SK-N-SH treated with all-trans-retinoic acid at 6 μM for 48 hours (cell line): Measurements from ENCODE around the gene CFAP45.

Source experiments
- ATAC-seq: fragments of 200-7000 bp; cut with Tn5 transposase; 3 replicates; pipeline ENCODE4 v1.9.1; 2020; ENCODE audit warnings: mild to moderate bottlenecking, moderate library complexity
- ARNTL ChIP-seq: fragments of 450-650 bp; formaldehyde crosslinking; IDR thresholded peaks from 2 replicates; pipeline ENCODE4 v1.5.0; 2020; ENCODE audit warnings: low read depth, mild to moderate bottlenecking, moderate library complexity, borderline replicate concordance
- BACH2 ChIP-seq: fragments of 250-450 bp; sonication (Bioruptor Pico); IDR thresholded peaks from 2 replicates; pipeline ENCODE4 v1.9.0; 2021; ENCODE audit warnings: mild to moderate bottlenecking, borderline replicate concordance
- CSDC2 ChIP-seq: fragments of 250-450 bp; sonication (Bioruptor Pico); IDR thresholded peaks from 2 replicates; pipeline ENCODE4 v1.5.0; 2020; ENCODE audit warnings: mild to moderate bottlenecking, moderate library complexity
- ESRRG ChIP-seq: fragments of 250-450 bp; sonication (Bioruptor Pico); IDR thresholded peaks from 2 replicates; pipeline ENCODE4 v1.6.1; 2021; ENCODE audit warnings: mild to moderate bottlenecking
- GLIS3 ChIP-seq: fragments of 250-450 bp; sonication (Bioruptor Pico); IDR thresholded peaks from 2 replicates; pipeline ENCODE4 v1.5.0; 2020; ENCODE audit warnings: mild to moderate bottlenecking, moderate library complexity
- ISL1 ChIP-seq: fragments of 250-450 bp; sonication (Bioruptor Pico); IDR thresholded peaks from 2 replicates; pipeline ENCODE4 v2.1.2; 2022; ENCODE audit warnings: mild to moderate bottlenecking, moderate library complexity
- OSR1 ChIP-seq: fragments of 250-450 bp; sonication (Bioruptor Pico); IDR thresholded peaks from 2 replicates; pipeline ENCODE4 v1.8.0; 2022; ENCODE audit warnings: moderate library complexity, mild to moderate bottlenecking, inconsistent platforms
- PPARA ChIP-seq: fragments of 250-450 bp; sonication (Bioruptor Pico); IDR thresholded peaks from 2 replicates; pipeline ENCODE4 v1.5.0; 2020; ENCODE audit warnings: mild to moderate bottlenecking, borderline replicate concordance
- RARB ChIP-seq: fragments of 250-450 bp; sonication (Bioruptor Pico); IDR thresholded peaks from 2 replicates; pipeline ENCODE4 v1.8.0; 2021; ENCODE audit warnings: mild to moderate bottlenecking, moderate library complexity
- SNAI2 ChIP-seq: fragments of 250-450 bp; sonication (Bioruptor Pico); IDR thresholded peaks from 2 replicates; pipeline ENCODE4 v1.5.0; 2020; ENCODE audit warnings: mild to moderate bottlenecking, moderate library complexity
- TCF4 ChIP-seq: fragments of 250-450 bp; sonication (Bioruptor Pico); IDR thresholded peaks from 2 replicates; pipeline ENCODE4 v1.8.0; 2021; ENCODE audit warnings: mild to moderate bottlenecking, moderate library complexity, borderline replicate concordance
- TOX ChIP-seq: fragments of 250-450 bp; sonication (Bioruptor Pico); IDR thresholded peaks from 2 replicates; pipeline ENCODE4 v1.8.0; 2021; ENCODE audit warnings: mild to moderate bottlenecking, moderate library complexity, borderline replicate concordance
- TSHZ2 ChIP-seq: fragments of 250-450 bp; sonication (Bioruptor Pico); IDR thresholded peaks from 2 replicates; pipeline ENCODE4 v1.5.0; 2020; ENCODE audit warnings: mild to moderate bottlenecking, moderate library complexity
- ZFP3 ChIP-seq: fragments of 250-450 bp; sonication (Bioruptor Pico); IDR thresholded peaks from 2 replicates; pipeline ENCODE4 v1.5.0; 2020; ENCODE audit warnings: mild to moderate bottlenecking, moderate library complexity
- ZFP30 ChIP-seq: fragments of 450-650 bp; formaldehyde crosslinking; IDR thresholded peaks from 2 replicates; pipeline ENCODE4 v1.5.0; 2022; ENCODE audit warnings: mild to moderate bottlenecking, moderate library complexity
- ZNF565 ChIP-seq: fragments of 450-650 bp; formaldehyde crosslinking; conservative IDR thresholded peaks from 2 replicates; pipeline ENCODE4 v1.5.0; 2020; ENCODE audit warnings: low read depth, mild to moderate bottlenecking, moderate library complexity
- ZNF70 ChIP-seq: fragments of 450-650 bp; formaldehyde crosslinking; IDR thresholded peaks from 2 replicates; pipeline ENCODE4 v1.5.0; 2020; ENCODE audit warnings: mild to moderate bottlenecking, moderate library complexity
- ZNF8 ChIP-seq: fragments of 450-650 bp; formaldehyde crosslinking; IDR thresholded peaks from 2 replicates; pipeline ENCODE4 v1.5.0; 2020; ENCODE audit warnings: mild to moderate bottlenecking, moderate library complexity
- TF ChIP-seq, protein P1 (sequence below): fragments of 250-450 bp; sonication (Bioruptor Pico); IDR thresholded peaks from 2 replicates; pipeline ENCODE4 v1.8.0; 2021; ENCODE audit warnings: low read depth, mild to moderate bottlenecking, moderate library complexity, borderline replicate concordance
- TF ChIP-seq, protein P2 (sequence below): fragments of 250-450 bp; sonication (Bioruptor Pico); IDR thresholded peaks from 2 replicates; pipeline ENCODE4 v1.5.1; 2021; ENCODE audit warnings: mild to moderate bottlenecking, moderate library complexity
- TF ChIP-seq, protein P3 (sequence below): fragments of 250-450 bp; sonication (Bioruptor Pico); IDR thresholded peaks from 2 replicates; pipeline ENCODE4 v1.8.0; 2020; ENCODE audit warnings: mild to moderate bottlenecking, moderate library complexity, borderline replicate concordance

Gene CFAP45

GRCh38 chr1:159900086-159900680 is at the start of gene CFAP45:
CFAP45 (minus strand) TSS chr1:159900165; CDS start chr1:159900098, 67 bp downstream.
- no peak for ATAC-seq
- no peak for TF ChIP-seq GLIS3 (CRISPR knock-in tag)
- TF ChIP-seq RARB (CRISPR knock-in tag): no peak
- no peak for TF ChIP-seq CSDC2
- no peak for TF ChIP-seq ESRRG (CRISPR knock-in tag)
- no peak for TF ChIP-seq SNAI2
- no peak for TF ChIP-seq ZFP3 (CRISPR knock-in tag)

DNA sequence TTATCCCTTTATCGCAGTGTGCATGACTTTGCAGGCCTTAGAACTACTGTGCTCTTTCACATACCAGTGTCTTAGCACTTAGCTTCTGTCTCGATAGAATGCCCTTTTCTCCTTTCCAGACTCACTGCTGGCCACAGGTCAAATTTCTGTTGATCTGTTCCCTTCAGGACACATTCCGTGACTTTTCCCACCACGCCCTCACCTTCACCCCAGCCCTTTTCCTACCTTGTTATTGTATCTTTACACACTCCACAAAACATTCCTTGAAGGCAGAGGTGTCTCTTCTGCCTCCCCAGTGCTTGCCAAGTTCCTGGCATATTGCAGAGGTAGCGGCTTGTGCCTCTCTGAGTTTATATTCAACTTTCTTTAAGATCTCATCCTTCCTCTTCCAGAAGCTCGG is 49.2 kb upstream of the CFAP45 start:
- ATAC-seq: no peak
- TF ChIP-seq ARNTL (CRISPR knock-in tag): no peak
- no peak for TF ChIP-seq RARB (CRISPR knock-in tag)
- TF ChIP-seq, protein P1, sequence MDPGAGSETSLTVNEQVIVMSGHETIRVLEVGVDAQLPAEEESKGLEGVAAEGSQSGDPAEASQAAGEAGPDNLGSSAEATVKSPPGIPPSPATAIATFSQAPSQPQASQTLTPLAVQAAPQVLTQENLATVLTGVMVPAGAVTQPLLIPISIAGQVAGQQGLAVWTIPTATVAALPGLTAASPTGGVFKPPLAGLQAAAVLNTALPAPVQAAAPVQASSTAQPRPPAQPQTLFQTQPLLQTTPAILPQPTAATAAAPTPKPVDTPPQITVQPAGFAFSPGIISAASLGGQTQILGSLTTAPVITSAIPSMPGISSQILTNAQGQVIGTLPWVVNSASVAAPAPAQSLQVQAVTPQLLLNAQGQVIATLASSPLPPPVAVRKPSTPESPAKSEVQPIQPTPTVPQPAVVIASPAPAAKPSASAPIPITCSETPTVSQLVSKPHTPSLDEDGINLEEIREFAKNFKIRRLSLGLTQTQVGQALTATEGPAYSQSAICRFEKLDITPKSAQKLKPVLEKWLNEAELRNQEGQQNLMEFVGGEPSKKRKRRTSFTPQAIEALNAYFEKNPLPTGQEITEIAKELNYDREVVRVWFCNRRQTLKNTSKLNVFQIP: no peak
- TF ChIP-seq ESRRG (CRISPR knock-in tag): no peak
- TF ChIP-seq ZFP30 (CRISPR knock-in tag): no peak
- TF ChIP-seq ZNF8 (CRISPR knock-in tag): no peak
- TF ChIP-seq SNAI2: no peak
- no peak for TF ChIP-seq ZNF70 (CRISPR knock-in tag)
- no peak for TF ChIP-seq ISL1 (CRISPR knock-in tag)
- TF ChIP-seq, protein P2, sequence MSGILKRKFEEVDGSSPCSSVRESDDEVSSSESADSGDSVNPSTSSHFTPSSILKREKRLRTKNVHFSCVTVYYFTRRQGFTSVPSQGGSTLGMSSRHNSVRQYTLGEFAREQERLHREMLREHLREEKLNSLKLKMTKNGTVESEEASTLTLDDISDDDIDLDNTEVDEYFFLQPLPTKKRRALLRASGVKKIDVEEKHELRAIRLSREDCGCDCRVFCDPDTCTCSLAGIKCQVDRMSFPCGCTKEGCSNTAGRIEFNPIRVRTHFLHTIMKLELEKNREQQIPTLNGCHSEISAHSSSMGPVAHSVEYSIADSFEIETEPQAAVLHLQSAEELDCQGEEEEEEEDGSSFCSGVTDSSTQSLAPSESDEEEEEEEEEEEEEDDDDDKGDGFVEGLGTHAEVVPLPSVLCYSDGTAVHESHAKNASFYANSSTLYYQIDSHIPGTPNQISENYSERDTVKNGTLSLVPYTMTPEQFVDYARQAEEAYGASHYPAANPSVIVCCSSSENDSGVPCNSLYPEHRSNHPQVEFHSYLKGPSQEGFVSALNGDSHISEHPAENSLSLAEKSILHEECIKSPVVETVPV (CRISPR knock-in tag): no peak
- TF ChIP-seq TOX: no peak
- no peak for TF ChIP-seq BACH2 (CRISPR knock-in tag)
- TF ChIP-seq TCF4: no peak
- TF ChIP-seq, protein P3, sequence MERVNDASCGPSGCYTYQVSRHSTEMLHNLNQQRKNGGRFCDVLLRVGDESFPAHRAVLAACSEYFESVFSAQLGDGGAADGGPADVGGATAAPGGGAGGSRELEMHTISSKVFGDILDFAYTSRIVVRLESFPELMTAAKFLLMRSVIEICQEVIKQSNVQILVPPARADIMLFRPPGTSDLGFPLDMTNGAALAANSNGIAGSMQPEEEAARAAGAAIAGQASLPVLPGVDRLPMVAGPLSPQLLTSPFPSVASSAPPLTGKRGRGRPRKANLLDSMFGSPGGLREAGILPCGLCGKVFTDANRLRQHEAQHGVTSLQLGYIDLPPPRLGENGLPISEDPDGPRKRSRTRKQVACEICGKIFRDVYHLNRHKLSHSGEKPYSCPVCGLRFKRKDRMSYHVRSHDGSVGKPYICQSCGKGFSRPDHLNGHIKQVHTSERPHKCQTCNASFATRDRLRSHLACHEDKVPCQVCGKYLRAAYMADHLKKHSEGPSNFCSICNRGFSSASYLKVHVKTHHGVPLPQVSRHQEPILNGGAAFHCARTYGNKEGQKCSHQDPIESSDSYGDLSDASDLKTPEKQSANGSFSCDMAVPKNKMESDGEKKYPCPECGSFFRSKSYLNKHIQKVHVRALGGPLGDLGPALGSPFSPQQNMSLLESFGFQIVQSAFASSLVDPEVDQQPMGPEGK (CRISPR knock-in tag): no peak
- no peak for TF ChIP-seq PPARA (CRISPR knock-in tag)

DNA sequence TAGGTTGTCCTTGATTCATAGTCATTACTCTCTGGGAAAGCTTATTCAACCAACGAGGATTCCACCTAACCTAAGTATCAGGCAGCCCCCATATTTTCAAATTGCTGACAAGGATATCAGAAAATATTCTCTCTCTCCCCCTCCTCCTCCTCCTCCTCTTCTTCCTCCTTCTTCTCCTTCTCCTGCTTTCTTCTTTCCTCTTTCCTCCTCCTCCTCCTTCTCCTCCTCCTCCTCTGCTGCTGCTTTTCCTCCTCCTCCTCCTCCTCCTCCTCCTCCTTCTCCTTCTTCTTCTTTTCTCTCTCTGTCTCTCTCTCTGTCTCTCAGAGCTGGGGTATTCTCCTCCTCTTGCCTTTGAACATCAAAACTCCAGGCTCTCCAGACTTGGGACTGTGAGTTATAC is 48.0 kb upstream of the CFAP45 start:
- TF ChIP-seq, protein P3 (CRISPR knock-in tag): no peak
- TF ChIP-seq ZFP3 (CRISPR knock-in tag) (no peak), ARNTL (CRISPR knock-in tag) (no peak)
- ATAC-seq: no peak

GRCh38 chr1:159946242-159947187 is 46.5 kb upstream of the CFAP45 start:
- no peak for ATAC-seq
- TF ChIP-seq TSHZ2 (CRISPR knock-in tag): no peak
- no peak for TF ChIP-seq OSR1 (CRISPR knock-in tag)
- TF ChIP-seq ISL1 (CRISPR knock-in tag): no peak
- no peak for TF ChIP-seq GLIS3 (CRISPR knock-in tag)
- TF ChIP-seq ARNTL (CRISPR knock-in tag): no peak
- no peak for TF ChIP-seq ZNF8 (CRISPR knock-in tag)
- TF ChIP-seq, protein P3 (CRISPR knock-in tag): no peak
- no peak for TF ChIP-seq ZFP30 (CRISPR knock-in tag)
- TF ChIP-seq ZFP3 (CRISPR knock-in tag): no peak
- no peak for TF ChIP-seq TOX
- TF ChIP-seq BACH2 (CRISPR knock-in tag): no peak
- TF ChIP-seq ZNF565 (CRISPR knock-in tag): no peak
- TF ChIP-seq ESRRG (CRISPR knock-in tag): no peak
- TF ChIP-seq PPARA (CRISPR knock-in tag): no peak
- TF ChIP-seq SNAI2: no peak
- TF ChIP-seq ZNF70 (CRISPR knock-in tag): no peak
